H4 (cell line): Measurements from ENCODE around the gene TTC6. TPM values are rescaled to one million over a fixed set of nuclear protein-coding genes. Genes with fewer than 3 reads are reported as not detected.

Experiments used
- DNase-seq: peaks from one replicate; pipeline ENCODE4 v3.0.0-alpha.2; 2015; ENCODE audit warnings: low spot score
- total RNA-seq: library from RNA; depleted of rRNA; stranded (reverse); fragments of >200 nt; shearing (Covaris generic); gene quantifications from 2 replicates; pipeline ENCODE4 v1.2.3, GENCODE V29; 2014

The TTC6 gene
- total RNA-seq, 1 experiment from 2014 or later = 0.02 TPM

GRCh38 chr14:37584211-37585100 is 11.0 kb upstream of the TTC6 start:
- no peak for DNase-seq

DNA sequence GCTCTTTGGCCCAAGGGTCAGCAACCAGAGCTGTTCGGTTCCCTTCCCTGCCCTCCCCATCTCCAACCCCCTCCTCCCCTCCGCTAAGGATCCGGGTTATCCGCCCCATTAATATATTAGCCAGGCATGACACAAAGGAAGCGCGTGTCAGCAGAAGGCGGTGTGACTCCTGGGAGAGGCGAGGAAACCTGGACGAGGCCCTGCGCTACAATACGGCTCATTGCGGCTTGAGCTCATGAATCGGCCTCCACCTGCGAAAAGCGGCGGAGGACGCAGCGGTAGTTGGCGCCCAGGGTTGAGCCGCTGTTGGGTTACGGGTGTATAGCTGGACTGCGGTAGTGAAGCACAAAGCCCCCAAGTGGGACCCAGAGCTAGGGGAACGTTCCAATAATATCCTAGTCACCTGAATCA is 10.3 kb upstream of the TTC6 start:
- no peak for DNase-seq

GRCh38 chr14:37585971-37586796 is 9.2 kb upstream of the TTC6 start:
- DNase-seq = no peak

- no peak for DNase-seq
Observed at GRCh38 chr14:37586797-37587130, 8.7 kb upstream of the TTC6 start.

- no peak for DNase-seq
Observed at GRCh38 chr14:37587131-37587803, 8.2 kb upstream of the TTC6 start.

DNA sequence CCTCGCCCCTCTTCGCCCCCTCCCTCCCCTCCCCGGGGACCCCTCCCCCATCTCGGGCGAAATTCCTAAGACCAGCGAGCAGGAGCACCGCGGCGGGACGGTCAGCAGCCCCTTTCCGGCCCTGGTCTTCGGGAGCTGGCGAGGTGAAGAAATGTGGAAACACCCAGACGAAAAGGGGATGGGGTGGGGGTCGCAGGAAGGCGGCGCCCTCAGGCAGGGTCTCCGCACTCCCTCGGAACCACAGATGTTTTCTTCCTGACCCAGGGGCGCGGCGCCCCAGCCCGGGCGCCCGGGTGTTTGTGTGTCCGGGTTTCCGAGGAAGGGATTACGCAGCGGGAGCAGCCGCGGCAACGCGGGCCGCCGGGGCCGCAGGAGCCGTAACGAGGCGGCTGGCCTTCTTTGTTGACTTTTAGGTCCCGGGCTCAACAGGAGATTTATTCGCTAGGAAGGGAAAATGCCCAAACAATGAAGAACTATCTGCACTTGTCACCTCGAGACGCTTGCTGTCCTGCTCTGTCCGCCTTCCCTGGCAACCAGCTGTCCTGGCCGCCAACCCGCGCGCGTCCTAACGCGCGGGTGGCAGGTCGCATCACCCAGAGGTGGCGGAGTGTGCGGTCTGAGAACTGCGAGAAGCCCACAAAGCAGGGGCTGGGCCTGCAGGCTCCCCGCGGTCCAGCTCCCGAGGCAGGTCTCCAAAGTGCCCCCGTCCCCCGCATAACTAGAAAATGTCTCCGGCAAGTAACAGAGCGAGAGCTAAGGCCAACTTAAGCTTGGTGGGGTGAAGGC is 7.4 kb upstream of the TTC6 start:
- DNase-seq = no peak

GRCh38 chr14:37588667-37588955 is 6.8 kb upstream of the TTC6 start:
- no peak for DNase-seq

DNA sequence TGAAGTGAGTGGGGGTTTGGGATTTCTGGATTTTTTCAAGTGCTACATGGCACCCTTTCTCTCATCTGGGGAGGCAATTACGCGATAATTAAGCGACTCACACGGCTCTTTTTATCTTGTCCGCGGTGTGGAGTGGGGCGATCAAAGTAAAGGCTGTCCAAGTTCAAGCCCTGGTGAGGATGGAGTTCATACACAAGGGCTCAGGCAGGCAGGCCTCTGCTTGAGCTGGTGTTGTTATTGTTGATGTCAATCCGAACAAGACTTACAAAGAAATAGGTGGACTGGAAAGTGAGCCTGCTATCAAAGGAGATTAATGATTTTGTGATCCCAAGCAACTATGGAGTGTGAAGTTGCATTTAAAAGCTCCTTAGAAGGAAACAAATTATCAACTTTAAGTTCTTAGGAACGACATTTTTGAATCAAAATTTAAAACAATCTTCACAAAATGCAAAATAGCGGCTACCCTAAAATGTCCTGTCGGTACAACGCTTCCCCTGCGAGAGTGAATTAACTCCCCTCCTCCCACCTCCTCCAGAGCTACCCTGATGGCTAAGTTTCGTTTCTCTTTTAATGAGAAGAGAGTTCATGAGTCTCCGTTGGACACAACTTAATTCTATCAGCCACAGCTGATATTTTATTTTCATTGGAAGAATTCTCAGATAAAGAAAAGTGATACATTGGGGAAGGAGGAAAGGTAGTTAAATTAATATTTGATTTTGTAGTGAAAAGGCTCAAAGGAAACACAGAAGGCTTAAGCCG is 6.3 kb upstream of the TTC6 start:
- no peak for DNase-seq

- no peak for DNase-seq
Observed at GRCh38 chr14:37589715-37590427, 5.6 kb upstream of the TTC6 start.

DNA sequence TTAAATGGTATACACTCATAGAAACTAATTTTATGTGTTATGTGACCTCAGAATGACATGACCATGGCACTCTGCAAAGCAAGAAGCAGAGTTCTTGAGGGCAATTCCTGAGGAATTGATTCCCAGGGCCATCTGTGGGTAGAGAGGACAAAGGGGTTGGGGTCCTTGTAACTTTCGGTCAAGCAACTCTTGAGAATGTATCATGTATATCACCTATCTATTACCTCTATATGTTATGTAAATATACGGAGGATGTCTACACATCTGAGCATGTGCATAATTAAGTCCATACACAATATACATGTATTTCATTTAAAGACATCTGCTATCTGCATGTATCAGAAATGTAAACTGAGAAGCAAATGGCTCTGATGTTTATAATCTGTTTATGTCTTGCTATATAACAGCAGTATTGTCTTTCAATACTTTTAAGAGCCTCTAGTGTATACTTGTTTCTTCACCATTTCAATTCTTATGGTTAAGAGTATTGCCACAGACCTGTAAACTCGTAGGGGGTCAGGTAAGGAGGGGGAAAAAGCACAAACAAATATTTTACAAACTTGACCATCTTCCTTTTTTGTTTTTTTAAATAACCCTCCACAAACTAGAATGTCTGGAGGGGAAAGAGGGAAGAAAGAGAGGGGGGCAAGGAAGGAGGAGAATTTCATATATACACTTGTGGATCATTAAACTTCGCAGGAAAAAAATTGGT is 4.8 kb upstream of the TTC6 start:
- DNase-seq = no peak

DNA sequence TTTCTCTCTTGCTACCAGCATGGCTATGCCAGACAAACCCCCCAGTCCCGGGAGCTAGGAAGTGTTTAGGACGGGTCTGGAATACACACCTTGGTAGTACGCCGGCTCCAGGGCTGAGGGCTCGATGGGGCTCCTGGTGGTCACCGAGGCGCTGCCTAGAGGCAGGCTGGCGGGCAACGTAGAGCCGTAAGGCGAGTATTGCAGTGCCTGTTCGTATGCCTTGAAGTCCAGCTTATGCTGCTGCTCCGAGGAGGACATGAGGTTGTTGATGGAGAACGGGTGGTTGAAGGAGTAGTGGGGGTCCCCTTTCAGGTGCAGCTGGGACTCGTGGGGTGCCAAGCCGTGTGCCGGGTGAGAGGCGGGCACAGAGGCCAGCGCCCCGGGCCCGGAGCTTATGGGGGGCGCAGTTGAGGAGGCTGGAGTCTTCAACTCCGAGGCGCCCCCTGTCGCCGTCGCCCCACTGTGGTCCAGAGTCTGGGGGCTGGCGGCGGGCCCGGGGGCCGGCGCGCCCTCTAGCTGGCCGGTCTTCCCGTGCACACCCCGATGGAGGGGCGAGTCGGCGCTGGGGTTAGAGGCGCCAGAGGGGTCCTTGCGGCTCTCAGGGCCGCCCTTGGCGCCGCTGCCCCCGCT is 4.0 kb upstream of the TTC6 start:
- DNase-seq = no peak

- DNase-seq = no peak
Observed at GRCh38 chr14:37591941-37592481, 3.4 kb upstream of the TTC6 start.

GRCh38 chr14:37592482-37593408 is 2.7 kb upstream of the TTC6 start:
- DNase-seq = no peak

GRCh38 chr14:37593511-37594237 is 1.8 kb upstream of the TTC6 start:
- DNase-seq = no peak

GRCh38 chr14:37594238-37594970 is 1.0 kb upstream of the TTC6 start:
- peak; percentile 72 for DNase-seq

GRCh38 chr14:37595809-37596621 is 586 bp downstream of the TTC6 start:
- DNase-seq = peak; percentile 52
